Activated CD8-positive, alpha-beta T cell treated with anti-CD3 and anti-CD28 coated beads for 36 hours (primary cell): Measurements from ENCODE around the gene RIPOR1. TPM values are rescaled to one million over a fixed set of nuclear protein-coding genes. Genes with fewer than 3 reads are reported as not detected.

Experiments
- ATAC-seq: fragments of 200-7000 bp; cut with Tn5 transposase; one replicate; pipeline ENCODE4 v1.10.0; 2021; ENCODE audit warnings: mild to moderate bottlenecking, moderate library complexity
- CTCF ChIA-PET: fragments of 350-600 bp; sonication (Branson Sonifier 250); formaldehyde crosslinking; loops from one replicate; lab custom pipeline; 2021; ENCODE audit warnings: antibody characterized with exemption; lab: Charles Lee
- POLR2A ChIA-PET: fragments of 350-600 bp; sonication (Branson Sonifier 250); formaldehyde crosslinking; loops from one replicate; lab custom pipeline; 2021; ENCODE audit warnings: antibody characterized with exemption; lab: Charles Lee
- DNase-seq: peaks from one replicate; pipeline ENCODE4 v3.0.0-alpha.2; 2020
- H3K27ac Mint-ChIP-seq: one replicate; pipeline ENCODE4 v1.8.0; 2021; ENCODE audit warnings: mild to moderate bottlenecking, mixed read lengths
- H3K27me3 Mint-ChIP-seq: one replicate; pipeline ENCODE4 v1.8.0; 2021; ENCODE audit warnings: mixed read lengths
- H3K36me3 Mint-ChIP-seq: one replicate; pipeline ENCODE4 v1.8.0; 2021; ENCODE audit warnings: low read depth, mixed read lengths
- H3K4me1 Mint-ChIP-seq: one replicate; pipeline ENCODE4 v1.8.0; 2021; ENCODE audit warnings: low read depth, mixed read lengths
- H3K4me3 Mint-ChIP-seq: one replicate; pipeline ENCODE4 v1.8.0; 2021; ENCODE audit warnings: mild to moderate bottlenecking, moderate library complexity, mixed read lengths
- H3K9me3 Mint-ChIP-seq: one replicate; pipeline ENCODE4 v1.8.0; 2021; ENCODE audit warnings: mixed read lengths
- intact Hi-C: fragments of 100-400 bp; cut with micrococcal nuclease; formaldehyde crosslinking; loops from one replicate; pipeline ENCODE4 v1.10.0; 2022
- total RNA-seq, 2 experiments: library from RNA; stranded (reverse); gene quantifications; one replicate each; pipeline ENCODE4 v1.2.3, GENCODE V29; 2021
- TF ChIP-seq, protein P1 (sequence below): fragments of 200-600 bp; IDR thresholded peaks from one replicate; pipeline ENCODE4 v1.8.0; 2022; ENCODE audit warnings: antibody characterized with exemption, mild to moderate bottlenecking

RIPOR1 gene
- total RNA-seq, 2 experiments from 2014 or later = 15.7 to 20.0 TPM

DNA sequence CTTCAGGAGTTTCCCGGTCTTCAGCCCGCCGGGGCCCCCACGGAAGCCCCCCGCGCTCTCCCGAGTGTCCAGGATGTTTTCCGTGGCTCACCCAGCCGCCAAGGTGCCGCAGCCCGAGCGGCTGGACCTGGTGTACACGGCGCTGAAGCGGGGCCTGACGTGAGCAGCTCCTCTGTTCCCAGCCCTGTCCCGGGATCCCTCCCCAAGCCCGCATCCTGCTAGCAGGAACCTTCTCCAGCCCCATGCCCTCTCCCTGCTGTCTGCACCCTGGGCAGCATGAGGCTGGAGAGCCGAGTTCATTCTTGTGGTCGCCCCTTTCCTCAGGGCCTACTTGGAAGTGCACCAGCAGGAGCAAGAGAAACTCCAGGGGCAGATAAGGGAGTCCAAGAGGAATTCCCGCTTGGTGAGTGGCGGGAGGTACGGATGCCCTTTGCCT lies 10.1 kb downstream of the RIPOR1 start:
- Mint-ChIP-seq H3K4me3 (peak overlapping the region; percentile 64), H3K27me3 (peaks cover 3% of the 10 kb centered on the region), H3K9me3 (no peaks in the 10 kb centered on the region), H3K36me3 (peaks cover 11% of the 10 kb centered on the region), H3K27ac (no peak overlapping the region), H3K4me1 (peaks cover 40% of the 10 kb centered on the region)
- CTCF ChIA-PET = interaction anchor here (0.6 to 11.4 kb wide), 3 partner anchors 9 to 53 kb away, joined by 3 to 135 read pairs (median 43); no protein-coding TSS in a partner anchor
- TF ChIP-seq, protein P1, sequence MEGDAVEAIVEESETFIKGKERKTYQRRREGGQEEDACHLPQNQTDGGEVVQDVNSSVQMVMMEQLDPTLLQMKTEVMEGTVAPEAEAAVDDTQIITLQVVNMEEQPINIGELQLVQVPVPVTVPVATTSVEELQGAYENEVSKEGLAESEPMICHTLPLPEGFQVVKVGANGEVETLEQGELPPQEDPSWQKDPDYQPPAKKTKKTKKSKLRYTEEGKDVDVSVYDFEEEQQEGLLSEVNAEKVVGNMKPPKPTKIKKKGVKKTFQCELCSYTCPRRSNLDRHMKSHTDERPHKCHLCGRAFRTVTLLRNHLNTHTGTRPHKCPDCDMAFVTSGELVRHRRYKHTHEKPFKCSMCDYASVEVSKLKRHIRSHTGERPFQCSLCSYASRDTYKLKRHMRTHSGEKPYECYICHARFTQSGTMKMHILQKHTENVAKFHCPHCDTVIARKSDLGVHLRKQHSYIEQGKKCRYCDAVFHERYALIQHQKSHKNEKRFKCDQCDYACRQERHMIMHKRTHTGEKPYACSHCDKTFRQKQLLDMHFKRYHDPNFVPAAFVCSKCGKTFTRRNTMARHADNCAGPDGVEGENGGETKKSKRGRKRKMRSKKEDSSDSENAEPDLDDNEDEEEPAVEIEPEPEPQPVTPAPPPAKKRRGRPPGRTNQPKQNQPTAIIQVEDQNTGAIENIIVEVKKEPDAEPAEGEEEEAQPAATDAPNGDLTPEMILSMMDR = no peak
- intact Hi-C loops = no loop called here
- peak; percentile 3 for DNase-seq
- POLR2A ChIA-PET = interaction anchor here (0.6 to 1.0 kb wide), 2 partner anchors 22 to 54 kb away, joined by 3 to 9 read pairs; no protein-coding TSS in a partner anchor
- no peak for ATAC-seq

DNA sequence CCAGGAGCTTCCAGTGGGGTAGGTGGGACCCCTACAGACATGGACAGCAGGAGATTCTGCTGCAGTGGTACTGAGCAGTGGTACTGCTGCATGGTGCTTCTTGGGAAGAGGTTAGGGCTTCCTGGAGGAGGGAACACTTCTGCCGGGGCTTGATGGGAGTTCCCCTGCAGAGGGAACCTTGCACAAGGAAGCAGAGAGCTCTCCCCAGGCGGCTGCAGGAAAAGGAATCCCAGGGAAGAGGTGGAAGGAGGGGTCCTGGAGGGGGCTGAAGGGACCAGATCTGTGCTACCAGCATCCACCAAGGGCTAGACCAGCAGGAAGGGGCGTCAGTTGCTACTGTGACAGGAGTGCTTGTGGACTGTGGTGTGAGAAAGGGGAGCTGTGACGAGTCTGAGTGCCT lies 10.6 kb downstream of the RIPOR1 start:
- no peak for ATAC-seq
- H3K9me3 Mint-ChIP-seq = no peaks in the 10 kb centered on the region
- peak; percentile 15 for DNase-seq
- peaks cover 3% of the 10 kb centered on the region for H3K27me3 Mint-ChIP-seq
- peaks cover 40% of the 10 kb centered on the region for H3K4me1 Mint-ChIP-seq
- TF ChIP-seq, protein P1 = no peak
- intact Hi-C loops = no loop called here
- CTCF ChIA-PET = interaction anchor here (0.6 to 11.4 kb wide), 3 partner anchors 17 to 106 kb away, joined by 3 to 135 read pairs (median 3); partner anchors contain the start of gene CARMIL2
- no peak overlapping the region for H3K27ac Mint-ChIP-seq
- POLR2A ChIA-PET = interaction anchor here (0.6 to 1.8 kb wide), 6 partner anchors 8 to 54 kb away, joined by 3 to 9 read pairs (median 4); partner anchors contain the start of gene RIPOR1
- peaks cover 11% of the 10 kb centered on the region for H3K36me3 Mint-ChIP-seq
- peak overlapping the region; percentile 64 for H3K4me3 Mint-ChIP-seq

DNA sequence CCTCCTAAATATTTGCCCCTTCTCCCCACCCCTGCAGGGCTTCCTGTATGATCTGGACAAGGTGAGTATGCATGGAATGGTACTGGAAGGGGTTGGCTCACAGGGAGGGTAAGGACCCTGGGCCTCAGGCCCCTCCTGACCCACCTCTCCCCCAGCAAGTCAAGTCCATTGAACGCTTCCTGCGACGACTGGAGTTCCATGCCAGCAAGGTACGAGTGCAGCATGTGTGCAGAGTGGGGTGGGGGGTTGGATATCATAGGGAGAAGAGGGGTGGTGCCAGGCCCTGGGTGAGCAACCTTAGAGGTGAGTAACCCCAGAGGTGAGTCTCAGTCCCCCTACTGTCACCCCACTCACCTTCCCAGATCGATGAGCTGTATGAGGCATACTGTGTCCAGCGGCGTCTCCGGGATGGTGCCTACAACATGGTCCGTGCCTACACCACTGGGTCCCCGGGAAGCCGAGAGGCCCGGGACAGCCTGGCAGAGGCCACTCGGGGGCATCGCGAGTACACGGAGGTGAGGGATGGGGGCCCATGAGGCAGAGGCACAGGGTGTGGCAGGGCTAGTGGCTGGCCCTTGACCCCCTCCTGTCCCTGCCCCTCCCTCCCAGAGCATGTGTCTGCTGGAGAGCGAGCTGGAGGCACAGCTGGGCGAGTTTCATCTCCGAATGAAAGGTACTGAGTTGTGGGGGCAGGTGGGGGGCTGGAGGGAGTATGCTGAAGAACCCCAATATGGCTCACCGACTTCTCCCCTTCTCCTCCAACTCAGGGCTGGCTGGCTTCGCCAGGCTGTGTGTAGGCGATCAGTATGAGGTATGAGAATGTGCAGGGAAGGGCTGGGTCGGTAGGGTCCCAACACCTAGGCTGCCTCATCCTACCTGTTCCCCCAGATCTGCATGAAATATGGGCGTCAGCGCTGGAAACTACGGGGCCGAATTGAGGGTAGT lies 11.3 kb downstream of the RIPOR1 start:
- peak; percentile 3 for DNase-seq
- ChIA-PET CTCF (interaction anchor here (0.9 to 11.4 kb wide), 3 partner anchors 18 to 105 kb away, joined by 3 to 135 read pairs (median 13); partner anchors contain the start of gene CARMIL2), POLR2A (interaction anchor here (1.0 to 1.8 kb wide), 6 partner anchors 9 to 23 kb away, joined by 3 to 9 read pairs (median 4); partner anchors contain the start of gene RIPOR1)
- TF ChIP-seq, protein P1 = no peak
- Mint-ChIP-seq H3K27ac (no peak overlapping the region), H3K36me3 (peaks cover 13% of the 10 kb centered on the region), H3K4me3 (no peak overlapping the region), H3K4me1 (peaks cover 40% of the 10 kb centered on the region), H3K9me3 (no peaks in the 10 kb centered on the region), H3K27me3 (peaks cover 3% of the 10 kb centered on the region)
- ATAC-seq = no peak
- intact Hi-C loops = no loop called here

DNA sequence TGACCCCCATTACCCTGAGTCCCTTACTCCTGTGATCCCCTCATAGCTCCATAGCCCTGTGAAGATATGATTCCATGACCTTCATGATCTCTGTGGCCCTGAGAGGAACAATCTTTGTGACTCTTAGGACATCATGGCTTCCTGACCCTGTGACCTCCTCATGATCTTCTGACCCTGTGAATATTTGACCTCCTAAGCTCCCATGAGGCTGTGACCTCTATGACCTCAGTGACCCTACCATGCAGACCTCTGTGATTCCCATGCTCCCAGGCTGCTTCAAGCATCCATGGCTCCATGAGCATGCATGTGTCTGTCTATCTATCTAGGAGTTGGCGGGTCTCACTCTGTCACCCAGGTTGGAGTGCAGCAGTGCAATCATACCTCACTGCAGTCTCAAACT lies 12.1 kb downstream of the RIPOR1 start:
- Mint-ChIP-seq H3K4me3 (no peak overlapping the region), H3K9me3 (no peaks in the 10 kb centered on the region), H3K27me3 (peaks cover 3% of the 10 kb centered on the region), H3K36me3 (peaks cover 13% of the 10 kb centered on the region), H3K4me1 (peaks cover 37% of the 10 kb centered on the region), H3K27ac (no peak overlapping the region)
- POLR2A ChIA-PET = interaction anchor here (1.1 to 1.8 kb wide), 6 partner anchors 10 to 117 kb away, joined by 3 to 5 read pairs (median 4); partner anchors contain the start of gene RIPOR1
- CTCF ChIA-PET = interaction anchor here (2.3 kb wide), 1 partner anchor 20 kb away, joined by 13 read pairs; no protein-coding TSS in a partner anchor
- TF ChIP-seq, protein P1 = no peak
- no peak for DNase-seq
- intact Hi-C loops = no loop called here
- ATAC-seq = no peak
